ENCODE data around the gene MTOR. TPM values are rescaled to one million over a fixed set of nuclear protein-coding genes. Genes with fewer than 3 reads are reported as not detected.
A peak's percentile ranks its signal among the peaks of the same experiment; 100 is the strongest.

Gene MTOR
- polyA plus RNA-seq, 1 of the 3 experiments (the other 2 are of a cell fraction) = 20.9 TPM

DNA sequence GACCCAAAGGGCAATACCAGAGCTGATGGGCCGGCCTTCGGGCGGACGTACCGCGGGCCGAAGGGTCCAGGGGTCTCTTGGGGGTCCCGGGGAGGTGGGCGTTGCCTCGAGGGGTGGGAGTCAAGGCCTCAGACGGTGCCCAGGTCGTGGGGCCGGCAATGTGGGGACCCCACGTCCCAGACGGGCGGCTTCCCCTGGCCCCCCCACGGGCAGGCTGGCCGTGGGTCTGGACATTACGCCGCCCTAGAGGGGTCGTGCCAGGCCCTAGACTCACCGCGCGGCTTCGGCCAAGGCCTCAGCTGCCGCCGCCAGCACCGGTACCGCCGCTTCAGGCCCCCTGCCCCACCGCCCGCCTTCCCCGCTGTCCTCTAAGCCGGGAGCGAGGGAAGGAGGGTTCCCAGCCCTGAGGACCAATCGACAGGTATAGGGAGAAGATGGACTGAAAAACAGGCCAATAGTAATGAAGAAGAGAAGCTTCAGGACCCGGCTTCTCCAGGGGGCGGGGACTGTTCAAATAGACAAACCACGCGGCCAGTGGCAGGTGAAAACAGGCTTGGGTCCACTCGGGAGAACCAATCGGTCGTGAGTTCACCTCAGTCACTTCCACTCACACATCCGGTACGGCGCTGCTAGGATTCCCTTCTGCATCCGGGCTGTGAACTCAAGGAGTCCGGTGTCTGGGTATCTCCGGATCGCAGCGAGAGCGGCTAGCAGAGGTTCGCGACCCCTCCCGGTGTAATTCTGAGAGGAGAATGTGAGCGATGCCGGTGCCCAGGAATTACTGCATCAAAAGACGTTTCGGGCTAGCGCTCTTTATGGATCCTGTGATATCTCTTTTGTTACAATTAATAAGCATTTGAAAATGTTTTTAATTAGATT, at the start of gene MTOR (continued):
- TF ChIP-seq MXI1 (IDR thresholded peaks at IDR 0.05; ENCODE audit: low read depth, low read length) (peak; percentile 78), RFX5 (IDR thresholded peaks at IDR 0.05; ENCODE audit: low read length) (no peak; the same call in 1 of the 2 replicates), GATA2 (CRISPR knock-in tag; IDR thresholded peaks at IDR 0.05) (peak; percentile 56; the same call in 1 of the 2 replicates), GABPA (IDR thresholded peaks at IDR 0.05; ENCODE audit: low read depth) (peak; percentile 100), NFIC (IDR thresholded peaks at IDR 0.05; ENCODE audit: borderline replicate concordance) (no peak), NRF1 (IDR thresholded peaks at IDR 0.05; ENCODE audit: low read depth, low read length) (no peak), MAX (IDR thresholded peaks at IDR 0.05; ENCODE audit: low read depth) (peak; percentile 70; the same call in 1 of the 2 replicates), USF2 (IDR thresholded peaks at IDR 0.05; ENCODE audit: borderline replicate concordance, low read depth, low read length) (no peak), FOSL2 (IDR thresholded peaks at IDR 0.05; ENCODE audit: borderline replicate concordance, low read depth) (peak; percentile 6; the same call in 1 of the 2 replicates)
- TF ChIP-seq, protein P1, sequence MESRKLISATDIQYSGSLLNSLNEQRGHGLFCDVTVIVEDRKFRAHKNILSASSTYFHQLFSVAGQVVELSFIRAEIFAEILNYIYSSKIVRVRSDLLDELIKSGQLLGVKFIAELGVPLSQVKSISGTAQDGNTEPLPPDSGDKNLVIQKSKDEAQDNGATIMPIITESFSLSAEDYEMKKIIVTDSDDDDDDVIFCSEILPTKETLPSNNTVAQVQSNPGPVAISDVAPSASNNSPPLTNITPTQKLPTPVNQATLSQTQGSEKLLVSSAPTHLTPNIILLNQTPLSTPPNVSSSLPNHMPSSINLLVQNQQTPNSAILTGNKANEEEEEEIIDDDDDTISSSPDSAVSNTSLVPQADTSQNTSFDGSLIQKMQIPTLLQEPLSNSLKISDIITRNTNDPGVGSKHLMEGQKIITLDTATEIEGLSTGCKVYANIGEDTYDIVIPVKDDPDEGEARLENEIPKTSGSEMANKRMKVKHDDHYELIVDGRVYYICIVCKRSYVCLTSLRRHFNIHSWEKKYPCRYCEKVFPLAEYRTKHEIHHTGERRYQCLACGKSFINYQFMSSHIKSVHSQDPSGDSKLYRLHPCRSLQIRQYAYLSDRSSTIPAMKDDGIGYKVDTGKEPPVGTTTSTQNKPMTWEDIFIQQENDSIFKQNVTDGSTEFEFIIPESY (IDR thresholded peaks at IDR 0.05; ENCODE audit: borderline replicate concordance, low read depth) = no peak

DNA sequence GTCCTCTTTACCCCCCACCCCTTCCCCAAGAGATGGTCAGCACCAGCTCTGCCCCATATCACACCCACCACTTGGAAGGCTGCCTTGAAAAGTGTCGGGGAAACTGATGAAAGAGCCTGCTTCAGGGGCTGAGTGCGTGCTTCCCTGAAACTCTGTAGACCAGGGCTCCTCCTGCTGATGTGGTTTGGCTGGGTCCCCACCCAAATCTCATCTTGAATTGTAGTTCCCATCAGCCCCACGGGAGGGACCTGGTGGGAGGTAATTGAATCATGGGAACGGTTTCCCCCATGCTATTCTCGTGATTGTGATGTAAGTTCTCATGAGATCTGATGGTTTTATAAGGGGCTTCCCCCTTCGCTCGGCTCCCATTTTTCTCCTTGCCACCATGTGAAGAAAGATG, 47.0 kb upstream of the MTOR start:
- Histone ChIP-seq H3K27me3 (ENCODE audit: insufficient read depth) (no peaks in the 10 kb centered on the region), H2AFZ (ENCODE audit: low read depth) (no peak overlapping the region), H3K4me1 (ENCODE audit: control insufficient read depth in 1 of 2, insufficient read depth in 2 of 2, low read depth in 1 of 2, low read length in 1 of 2) (peaks cover 0 to 29% of the 10 kb centered on the region in 2 experiments; a peak in 1 of 4 replicates), H3K4me3 (ENCODE audit: low read depth in 2 of 2, low read length in 1 of 2) (no peak overlapping the region), H3F3A (replicated peaks; ENCODE audit: insufficient read depth) (no peaks in the 10 kb centered on the region), H3K79me2 (ENCODE audit: insufficient read depth) (no peaks in the 10 kb centered on the region), H3K9me3 (no peaks in the 10 kb centered on the region), H4K20me1 (ENCODE audit: insufficient read depth) (no peaks in the 10 kb centered on the region), H3K27ac (ENCODE audit: low read depth in 2 of 2, low read length in 1 of 2) (peak overlapping the region in 1 of 2 experiments; percentile 62; a peak in 2 of 4 replicates), H3K4me2 (no peak overlapping the region), H3K36me3 (replicated peaks in 1 of 2; ENCODE audit: control insufficient read depth in 1 of 2, insufficient read depth in 2 of 2, low read length in 1 of 2) (no peaks in the 10 kb centered on the region), H3K9me2 (no peaks in the 10 kb centered on the region), H3K9ac (no peak overlapping the region)
- whole genome bisulfite sequencing (ENCODE audit: low lambda C conversion rate) = 74% methylated on average over 5 of the region's 7 CpGs
- ChIA-PET POLR2A (no interaction called here), CTCF (interaction anchor here (1.0 kb wide), 1 partner anchor 11 kb away, joined by 3 read pairs; no protein-coding TSS in a partner anchor)
- no peak for DNase-seq
- TF ChIP-seq POLR2AphosphoS5 (IDR thresholded peaks at IDR 0.05; ENCODE audit: low read depth, low read length) (no peak), RXRA (IDR thresholded peaks at IDR 0.05; ENCODE audit: borderline replicate concordance, low read depth) (no peak), FOXJ3 (CRISPR knock-in tag; IDR thresholded peaks at IDR 0.05) (no peak), PBX3 (IDR thresholded peaks at IDR 0.05) (no peak), EZH2phosphoT487 (IDR thresholded peaks at IDR 0.05; ENCODE audit: borderline replicate concordance, low read depth) (no peak), MEF2A (IDR thresholded peaks at IDR 0.05; ENCODE audit: borderline replicate concordance, low read depth) (no peak), CHD2 (IDR thresholded peaks at IDR 0.05; ENCODE audit: low read length, partially characterized antibody) (no peak), RAD21 (IDR thresholded peaks at IDR 0.05; ENCODE audit: low read length) (no peak), REST (IDR thresholded peaks at IDR 0.05; ENCODE audit: low read depth, low read length) (no peak), TCF12 (IDR thresholded peaks at IDR 0.05) (no peak)
- TF ChIP-seq, protein P2, sequence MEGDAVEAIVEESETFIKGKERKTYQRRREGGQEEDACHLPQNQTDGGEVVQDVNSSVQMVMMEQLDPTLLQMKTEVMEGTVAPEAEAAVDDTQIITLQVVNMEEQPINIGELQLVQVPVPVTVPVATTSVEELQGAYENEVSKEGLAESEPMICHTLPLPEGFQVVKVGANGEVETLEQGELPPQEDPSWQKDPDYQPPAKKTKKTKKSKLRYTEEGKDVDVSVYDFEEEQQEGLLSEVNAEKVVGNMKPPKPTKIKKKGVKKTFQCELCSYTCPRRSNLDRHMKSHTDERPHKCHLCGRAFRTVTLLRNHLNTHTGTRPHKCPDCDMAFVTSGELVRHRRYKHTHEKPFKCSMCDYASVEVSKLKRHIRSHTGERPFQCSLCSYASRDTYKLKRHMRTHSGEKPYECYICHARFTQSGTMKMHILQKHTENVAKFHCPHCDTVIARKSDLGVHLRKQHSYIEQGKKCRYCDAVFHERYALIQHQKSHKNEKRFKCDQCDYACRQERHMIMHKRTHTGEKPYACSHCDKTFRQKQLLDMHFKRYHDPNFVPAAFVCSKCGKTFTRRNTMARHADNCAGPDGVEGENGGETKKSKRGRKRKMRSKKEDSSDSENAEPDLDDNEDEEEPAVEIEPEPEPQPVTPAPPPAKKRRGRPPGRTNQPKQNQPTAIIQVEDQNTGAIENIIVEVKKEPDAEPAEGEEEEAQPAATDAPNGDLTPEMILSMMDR (IDR thresholded peaks at IDR 0.05) = no peak
